NCI-H2029 treated with DMSO at 0.1 percent for 48 hours (cell line): ENCODE results near the gene ZSWIM4.
A peak's percentile ranks its signal among the peaks of the same experiment; 100 is the strongest.
"Not testable (repeated sequence)": the region's sequence is repeated elsewhere in the genome, so short reads cannot be mapped to it uniquely, and the experiment has no call there.

ENCODE experiments used
- DNase-seq: peaks from one replicate; lab custom pipeline; 2025; lab: John Stamatoyannopoulos, UW

Gene ZSWIM4

GRCh38 chr19:13794757-13795589, at the start of gene ZSWIM4:
Gene ZSWIM4, plus strand, starts transcription at chr19:13795443. Its CDS starts 206 bp downstream, at chr19:13795649.
- DNase-seq = peak; percentile 94

- no peak for DNase-seq
Observed at GRCh38 chr19:13747098-13747453, 48.2 kb upstream of the ZSWIM4 start.

GRCh38 chr19:13748169-13748828, 46.9 kb upstream of the ZSWIM4 start:
- no peak for DNase-seq

- DNase-seq = no peak
Observed at GRCh38 chr19:13751436-13751835, 43.8 kb upstream of the ZSWIM4 start.

- DNase-seq = not testable (repeated sequence)
Observed at GRCh38 chr19:13753622-13754021, 41.6 kb upstream of the ZSWIM4 start.

- no peak for DNase-seq
Observed at GRCh38 chr19:13756210-13756609, 39.0 kb upstream of the ZSWIM4 start.

- no peak for DNase-seq
Observed at GRCh38 chr19:13757805-13758772, 37.2 kb upstream of the ZSWIM4 start.

GRCh38 chr19:13758795-13759194, 36.4 kb upstream of the ZSWIM4 start:
- DNase-seq = no peak

- no peak for DNase-seq
Observed at GRCh38 chr19:13761423-13761822, 33.8 kb upstream of the ZSWIM4 start.

- DNase-seq = no peak
Observed at GRCh38 chr19:13762635-13763235, 32.5 kb upstream of the ZSWIM4 start.

- no peak for DNase-seq
Observed at GRCh38 chr19:13763265-13763664, 32.0 kb upstream of the ZSWIM4 start.

- DNase-seq = no peak
Observed at GRCh38 chr19:13764101-13764807, 31.0 kb upstream of the ZSWIM4 start, which contains the start of gene MRI1. Gene MRI1, plus strand, starts transcription at chr19:13764522. Its CDS starts 67 bp downstream, at chr19:13764589.

- DNase-seq = no peak
Observed at GRCh38 chr19:13764821-13765394, 30.3 kb upstream of the ZSWIM4 start.

- no peak for DNase-seq
Observed at GRCh38 chr19:13765395-13766094, 29.7 kb upstream of the ZSWIM4 start.

GRCh38 chr19:13766095-13766481, 29.2 kb upstream of the ZSWIM4 start:
- DNase-seq = no peak

- DNase-seq = no peak
Observed at GRCh38 chr19:13768510-13768909, 26.7 kb upstream of the ZSWIM4 start.

GRCh38 chr19:13770013-13770635, 25.1 kb upstream of the ZSWIM4 start:
- no peak for DNase-seq

GRCh38 chr19:13774217-13775191, 20.7 kb upstream of the ZSWIM4 start, which contains the start of gene C19orf53:
Gene C19orf53, plus strand, starts transcription at chr19:13774456. Its CDS starts 22 bp downstream, at chr19:13774478.
- peak; percentile 93 for DNase-seq
